Thoracic aorta endothelial cell (primary cell): ENCODE measurements around the gene MLKL. TPM values are rescaled to one million over a fixed set of nuclear protein-coding genes. Genes with fewer than 3 reads are reported as not detected.

Experiments used
- total RNA-seq: library from RNA; depleted of rRNA; stranded (reverse); fragments of >200 nt; gene quantifications from 2 replicates; pipeline ENCODE4 v1.2.3, GENCODE V29; 2012

MLKL gene
- 46.9 and 57.6 TPM in 2 replicates for total RNA-seq

GRCh38 chr16:74700438-74701225 lies at the start of gene MLKL:
Gene MLKL (minus strand): TSS chr16:74700862. CDS start chr16:74695757, 5,105 bp downstream.

DNA sequence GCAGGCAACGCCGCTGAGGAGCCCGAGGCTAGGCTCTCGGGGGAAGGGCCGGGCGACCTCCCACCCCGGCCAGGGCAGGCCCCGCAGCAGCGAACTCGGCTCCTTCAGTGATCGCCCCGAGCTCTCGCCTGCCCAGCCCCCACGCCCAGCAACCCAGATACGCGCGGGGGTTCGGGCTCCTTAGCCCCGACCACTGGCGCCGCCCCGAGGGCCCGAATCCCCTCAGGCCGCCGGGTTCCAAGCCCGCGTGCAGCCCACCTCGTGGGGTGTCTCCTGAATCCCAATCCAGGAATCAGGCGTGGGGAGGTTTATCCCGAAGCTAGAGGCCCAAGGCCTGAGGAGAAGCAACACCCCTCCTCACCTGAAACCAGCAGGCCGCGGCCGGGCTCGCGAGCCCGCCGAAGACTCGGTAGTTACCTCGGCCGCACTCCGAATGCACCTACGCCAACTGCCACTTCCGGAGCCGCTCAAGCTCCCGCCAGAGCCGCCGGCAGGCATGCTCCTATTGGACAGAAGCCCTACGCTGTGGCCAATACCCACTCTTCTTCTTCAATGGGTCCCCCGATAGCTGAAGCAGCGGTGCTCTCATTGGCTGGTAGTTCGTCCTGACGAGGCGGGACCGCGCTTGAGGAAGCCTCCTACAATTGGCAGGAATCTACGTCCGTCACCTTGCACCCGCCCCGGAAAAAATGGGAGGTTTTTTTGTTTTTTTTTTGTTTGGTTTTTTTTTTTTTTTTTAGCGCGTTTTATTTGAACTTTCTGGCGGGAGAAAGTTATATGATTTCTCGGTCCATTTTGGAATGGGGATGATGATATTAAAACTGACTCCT lies 34.0 kb downstream of the MLKL start, which contains the start of gene RFWD3:
TSS of gene RFWD3 (minus strand) at position 453 of the 830 bp plus-strand sequence. CDS start 5,428 bp downstream, outside the sequence.

Other genes starting within 250 kb of the MLKL start
- 167 and 168 TPM in 2 replicates for gene GLG1, start 93.7 kb downstream of the MLKL start, total RNA-seq
- 44.7 and 56.7 TPM in 2 replicates for gene RFWD3, start 34.0 kb downstream of the MLKL start, total RNA-seq
- gene FA2H, start 74.0 kb upstream of the MLKL start, total RNA-seq = not detected in 2 replicates